Peyer's patch (tissue), 4 donors: ENCODE results near the gene SMG1. TPM values are rescaled to one million over a fixed set of nuclear protein-coding genes. Genes with fewer than 3 reads are reported as not detected.
"Not testable (repeated sequence)": the region's sequence is repeated elsewhere in the genome, so short reads cannot be mapped to it uniquely, and the experiment has no call there.

Experiments
- DNase-seq, 3 donors: peaks; one replicate each; pipeline ENCODE4 v3.0.0-alpha.2; 2017 to 2019
- H3K27ac ChIP-seq, 4 donors: fragments of 200-600 bp; sonication (generic); one replicate each; pipeline ENCODE4 v1.5.1; 2016 to 2019
- H3K27me3 ChIP-seq, 2 donors: fragments of 200-600 bp; sonication (generic); one replicate each; pipeline ENCODE4 v1.5.1; 2019
- H3K36me3 ChIP-seq, 3 donors: fragments of 200-600 bp; sonication (generic); one replicate each; pipeline ENCODE4 v1.5.1; 2016 to 2019
- H3K4me1 ChIP-seq, 4 donors: fragments of 200-600 bp; sonication (generic); one replicate each; pipeline ENCODE4 v1.5.1; 2016 to 2019
- H3K4me3 ChIP-seq, 4 donors: fragments of 200-600 bp; sonication (generic); 1 replicate in 3 of 4; 2 replicates in 1 of 4; pipeline ENCODE4 v1.5.1; 2016 to 2019; ENCODE audit warnings: mild to moderate bottlenecking in 1 of 4
- H3K9me3 ChIP-seq, 4 donors: fragments of 200-600 bp; sonication (generic); one replicate each; pipeline ENCODE4 v1.5.1; 2016 to 2019; ENCODE audit warnings: mild to moderate bottlenecking in 1 of 4
- CTCF ChIP-seq, 6 experiments: fragments of 450-650 bp in 4 of 6; fragments of 200-600 bp in 2 of 6; sonication (generic) in 1 of 6; IDR thresholded peaks; one replicate each; pipeline ENCODE4 v1.5.1; 2017 to 2019; ENCODE audit warnings: antibody characterized with exemption in 6 of 6, mild to moderate bottlenecking in 3 of 6, moderate library complexity in 1 of 6
- POLR2A ChIP-seq, 2 donors: fragments of 450-650 bp; IDR thresholded peaks; one replicate each; pipeline ENCODE4 v1.5.1; 2017; ENCODE audit warnings: antibody characterized with exemption in 2 of 2, mild to moderate bottlenecking in 2 of 2, moderate library complexity in 2 of 2
- total RNA-seq, 4 donors: library from RNA; depleted of rRNA; stranded (reverse); fragments of >200 nt; gene quantifications; one replicate each; pipeline ENCODE4 v1.1.0, GENCODE V29; 2016

The SMG1 gene
- total RNA-seq, 4 donors from 2014 or later, result 129 to 157 (median 137) TPM

- TF ChIP-seq POLR2A (IDR thresholded peaks at IDR 0.05) (no peak), CTCF (IDR thresholded peaks at IDR 0.05) (no peak)
- DNase-seq, result no peak
- H3K9me3 ChIP-seq, result no peaks in the 10 kb centered on the region
- peaks cover 0 to 39% (median 13%) of the 10 kb centered on the region in 4 donors for H3K4me1 ChIP-seq
- peak overlapping the region; percentile 75 to 89 (median 82) for H3K27ac ChIP-seq
- no peaks in the 10 kb centered on the region for H3K27me3 ChIP-seq
- peak overlapping the region; percentile 72 to 90 (median 83) for H3K4me3 ChIP-seq
- peaks cover 0 to 60% (median 4%) of the 10 kb centered on the region in 3 donors for H3K36me3 ChIP-seq
Observed at GRCh38 chr16:18789515-18789849, 136.7 kb downstream of the SMG1 start.

GRCh38 chr16:18788828-18789514 lies 137.2 kb downstream of the SMG1 start:
- Histone ChIP-seq H3K9me3 (no peaks in the 10 kb centered on the region), H3K27me3 (no peaks in the 10 kb centered on the region), H3K4me3 (peak overlapping the region; percentile 72 to 90 (median 83)), H3K36me3 (peaks cover 0 to 60% (median 4%) of the 10 kb centered on the region in 3 donors), H3K27ac (peak overlapping the region; percentile 75 to 89 (median 82)), H3K4me1 (peaks cover 0 to 39% (median 13%) of the 10 kb centered on the region in 4 donors)
- DNase-seq, result no peak
- no peak for TF ChIP-seq POLR2A (IDR thresholded peaks at IDR 0.05)
- no peak for TF ChIP-seq CTCF (IDR thresholded peaks at IDR 0.05)

- Histone ChIP-seq H3K27me3 (no peaks in the 10 kb centered on the region), H3K4me3 (no peak overlapping the region), H3K9me3 (no peaks in the 10 kb centered on the region), H3K27ac (no peak overlapping the region), H3K36me3 (peaks cover 0 to 65% (median 4%) of the 10 kb centered on the region in 3 donors), H3K4me1 (peaks cover 0 to 39% (median 13%) of the 10 kb centered on the region in 4 donors)
- no peak for DNase-seq
- TF ChIP-seq POLR2A (IDR thresholded peaks at IDR 0.05), result no peak
- TF ChIP-seq CTCF (IDR thresholded peaks at IDR 0.05), result no peak
Observed at GRCh38 chr16:18784917-18785623, 141.1 kb downstream of the SMG1 start.

GRCh38 chr16:18783430-18784341 lies 142.5 kb downstream of the SMG1 start:
- H3K4me3 ChIP-seq, result no peak overlapping the region
- H3K27me3 ChIP-seq, result no peaks in the 10 kb centered on the region
- H3K4me1 ChIP-seq, result peaks cover 0 to 34% (median 7%) of the 10 kb centered on the region in 4 donors
- no peak for DNase-seq
- H3K36me3 ChIP-seq, result peaks cover 0 to 64% (median 4%) of the 10 kb centered on the region in 3 donors
- no peak overlapping the region for H3K27ac ChIP-seq
- no peaks in the 10 kb centered on the region for H3K9me3 ChIP-seq
- TF ChIP-seq CTCF (IDR thresholded peaks at IDR 0.05) (no peak), POLR2A (IDR thresholded peaks at IDR 0.05) (no peak)

- H3K27ac ChIP-seq, result no peak overlapping the region
- peaks cover 0 to 56% (median 2%) of the 10 kb centered on the region in 3 donors for H3K36me3 ChIP-seq
- DNase-seq, result no peak
- no peaks in the 10 kb centered on the region for H3K27me3 ChIP-seq
- H3K9me3 ChIP-seq, result no peaks in the 10 kb centered on the region
- peaks cover 0 to 25% (median 4%) of the 10 kb centered on the region in 4 donors for H3K4me1 ChIP-seq
- TF ChIP-seq POLR2A (IDR thresholded peaks at IDR 0.05) (no peak), CTCF (IDR thresholded peaks at IDR 0.05) (no peak)
- H3K4me3 ChIP-seq, result no peak overlapping the region
Observed at GRCh38 chr16:18782697-18783429, 143.3 kb downstream of the SMG1 start.

- DNase-seq, H3K27ac ChIP-seq, H3K9me3 ChIP-seq, H3K4me3 ChIP-seq, H3K27me3 ChIP-seq: not testable (repeated sequence)
- peaks cover 0 to 40% (median 0%) of the 10 kb centered on the region in 3 donors for H3K36me3 ChIP-seq
- H3K4me1 ChIP-seq, result peaks cover 0 to 11% (median 4%) of the 10 kb centered on the region in 4 donors
Observed at GRCh38 chr16:18781232-18781631, 145.0 kb downstream of the SMG1 start.

- H3K4me3 ChIP-seq, H3K4me1 ChIP-seq, H3K27ac ChIP-seq, H3K9me3 ChIP-seq, H3K27me3 ChIP-seq, DNase-seq: not testable (repeated sequence)
- H3K36me3 ChIP-seq, result peaks cover 0 to 33% (median 0%) of the 10 kb centered on the region in 3 donors
Observed at GRCh38 chr16:18780460-18781026, 145.7 kb downstream of the SMG1 start.
